ENCODE measurements around the gene RBM23.

The RBM23 gene

GRCh38 chr14:22847661-22848341 lies 71.1 kb downstream of the RBM23 start:
- peaks cover 34% of the 10 kb centered on the region for H3K36me3 ChIP-seq (ENCODE audit: insufficient read depth, low read length)
- H3K27me3 ChIP-seq (ENCODE audit: insufficient read depth, low read length): no peaks in the 10 kb centered on the region
- no peaks in the 10 kb centered on the region for H3K9me3 ChIP-seq (ENCODE audit: insufficient read depth, low read depth, low read length)
- 77% methylated on average over 14 of the region's 14 CpGs for WGBS
- peaks cover 22% of the 10 kb centered on the region for H3K4me1 ChIP-seq (ENCODE audit: insufficient read depth, low read length)
- no peak overlapping the region for H3K4me3 ChIP-seq (ENCODE audit: low read length)
- H3K9ac ChIP-seq (ENCODE audit: low read depth, low read length): no peak overlapping the region
- H3K27ac ChIP-seq (ENCODE audit: low read depth, low read length): 0 out of 2 replicates have a peak overlapping the region, but pooled peaks have one; percentile 16

DNA sequence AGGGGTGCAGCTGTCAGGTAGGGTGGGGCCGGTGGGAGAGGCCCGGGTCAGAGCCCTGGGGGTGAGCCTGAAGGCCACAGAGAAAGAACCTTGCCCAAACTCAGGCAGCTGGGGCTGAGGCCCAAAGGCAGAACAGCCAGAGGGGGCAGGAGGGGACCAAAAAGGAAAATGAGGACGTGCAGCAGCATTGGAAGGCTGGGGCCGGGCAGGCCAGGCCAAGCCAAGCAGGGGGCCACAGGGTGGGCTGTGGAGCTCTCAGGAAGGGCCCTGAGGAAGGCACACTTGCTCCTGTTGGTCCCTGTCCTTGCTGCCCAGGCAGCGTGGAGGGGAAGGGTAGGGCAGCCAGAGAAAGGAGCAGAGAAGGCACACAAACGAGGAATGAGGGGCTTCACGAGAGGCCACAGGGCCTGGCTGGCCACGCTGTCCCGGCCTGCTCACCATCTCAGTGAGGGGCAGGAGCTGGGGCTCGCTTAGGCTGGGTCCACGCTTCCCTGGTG lies 72.1 kb downstream of the RBM23 start:
- H3K27me3 ChIP-seq (ENCODE audit: insufficient read depth, low read length): no peaks in the 10 kb centered on the region
- no peak overlapping the region for H3K9ac ChIP-seq (ENCODE audit: low read depth, low read length)
- WGBS: 84% methylated on average over 11 of the region's 11 CpGs

GRCh38 chr14:22845821-22846625 lies 72.9 kb downstream of the RBM23 start:
- Histone ChIP-seq H3K9me3 (ENCODE audit: insufficient read depth, low read depth, low read length) (no peaks in the 10 kb centered on the region), H3K9ac (ENCODE audit: low read depth, low read length) (no peak overlapping the region), H3K36me3 (ENCODE audit: insufficient read depth, low read length) (peaks cover 52% of the 10 kb centered on the region), H3K4me1 (ENCODE audit: insufficient read depth, low read length) (peaks cover 19% of the 10 kb centered on the region), H3K27ac (ENCODE audit: low read depth, low read length) (no peak overlapping the region), H3K27me3 (ENCODE audit: insufficient read depth, low read length) (no peaks in the 10 kb centered on the region), H3K4me3 (ENCODE audit: low read length) (no peak overlapping the region)
- WGBS: 92% methylated on average over 25 of the region's 26 CpGs

More for the DNA sequence above, 72.1 kb downstream of the RBM23 start:
- Histone ChIP-seq H3K36me3 (ENCODE audit: insufficient read depth, low read length) (peaks cover 43% of the 10 kb centered on the region), H3K27ac (ENCODE audit: low read depth, low read length) (no peak overlapping the region), H3K9me3 (ENCODE audit: insufficient read depth, low read depth, low read length) (no peaks in the 10 kb centered on the region), H3K4me3 (ENCODE audit: low read length) (no peak overlapping the region), H3K4me1 (ENCODE audit: insufficient read depth, low read length) (peaks cover 19% of the 10 kb centered on the region)

DNA sequence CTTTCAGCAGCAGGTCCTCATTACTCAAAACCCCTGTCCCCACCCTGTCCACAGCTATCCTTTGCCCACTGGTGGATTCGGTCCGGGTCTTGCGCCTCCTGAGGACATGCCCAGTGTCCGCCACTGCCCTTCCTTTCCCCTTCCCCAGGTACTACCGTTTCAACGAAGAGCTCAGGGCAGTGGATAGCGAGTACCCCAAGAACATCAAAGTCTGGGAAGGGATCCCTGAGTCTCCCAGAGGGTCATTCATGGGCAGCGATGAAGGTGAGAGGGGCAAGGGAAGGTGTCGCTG lies 73.9 kb downstream of the RBM23 start:
- WGBS: 95% methylated on average over 9 of the region's 9 CpGs
- H3K9me3 ChIP-seq (ENCODE audit: insufficient read depth, low read depth, low read length): no peaks in the 10 kb centered on the region
- H3K4me3 ChIP-seq (ENCODE audit: low read length): no peak overlapping the region
- H3K27me3 ChIP-seq (ENCODE audit: insufficient read depth, low read length): no peaks in the 10 kb centered on the region
- peaks cover 19% of the 10 kb centered on the region for H3K4me1 ChIP-seq (ENCODE audit: insufficient read depth, low read length)
- H3K9ac ChIP-seq (ENCODE audit: low read depth, low read length): no peak overlapping the region
- no peak overlapping the region for H3K27ac ChIP-seq (ENCODE audit: low read depth, low read length)
- H3K36me3 ChIP-seq (ENCODE audit: insufficient read depth, low read length): peaks cover 53% of the 10 kb centered on the region

- WGBS: 94% methylated on average over 22 of the region's 22 CpGs
- H3K36me3 ChIP-seq (ENCODE audit: insufficient read depth, low read length): peaks cover 53% of the 10 kb centered on the region
- peaks cover 20% of the 10 kb centered on the region for H3K4me1 ChIP-seq (ENCODE audit: insufficient read depth, low read length)
- H3K9ac ChIP-seq (ENCODE audit: low read depth, low read length): no peak overlapping the region
- no peaks in the 10 kb centered on the region for H3K27me3 ChIP-seq (ENCODE audit: insufficient read depth, low read length)
- H3K9me3 ChIP-seq (ENCODE audit: insufficient read depth, low read depth, low read length): no peaks in the 10 kb centered on the region
- no peak overlapping the region for H3K27ac ChIP-seq (ENCODE audit: low read depth, low read length)
- H3K4me3 ChIP-seq (ENCODE audit: low read length): no peak overlapping the region
These were observed 74.5 kb downstream of the RBM23 start for GRCh38 chr14:22844221-22845102.

Measured in HUES64 (cell line).